HG02973 (cell line): Measurements from ENCODE around the gene MEPCE.
"Not testable (repeated sequence)": the region's sequence is repeated elsewhere in the genome, so short reads cannot be mapped to it uniquely, and the experiment has no call there.

ENCODE experiments used
- ATAC-seq: cut with Tn5 transposase; IDR thresholded peaks from one replicate; pipeline ENCODE4 v1.9.1; 2021; ENCODE audit warnings: moderate library complexity; ENCODE audit not compliant: unreplicated experiment

Gene MEPCE

DNA sequence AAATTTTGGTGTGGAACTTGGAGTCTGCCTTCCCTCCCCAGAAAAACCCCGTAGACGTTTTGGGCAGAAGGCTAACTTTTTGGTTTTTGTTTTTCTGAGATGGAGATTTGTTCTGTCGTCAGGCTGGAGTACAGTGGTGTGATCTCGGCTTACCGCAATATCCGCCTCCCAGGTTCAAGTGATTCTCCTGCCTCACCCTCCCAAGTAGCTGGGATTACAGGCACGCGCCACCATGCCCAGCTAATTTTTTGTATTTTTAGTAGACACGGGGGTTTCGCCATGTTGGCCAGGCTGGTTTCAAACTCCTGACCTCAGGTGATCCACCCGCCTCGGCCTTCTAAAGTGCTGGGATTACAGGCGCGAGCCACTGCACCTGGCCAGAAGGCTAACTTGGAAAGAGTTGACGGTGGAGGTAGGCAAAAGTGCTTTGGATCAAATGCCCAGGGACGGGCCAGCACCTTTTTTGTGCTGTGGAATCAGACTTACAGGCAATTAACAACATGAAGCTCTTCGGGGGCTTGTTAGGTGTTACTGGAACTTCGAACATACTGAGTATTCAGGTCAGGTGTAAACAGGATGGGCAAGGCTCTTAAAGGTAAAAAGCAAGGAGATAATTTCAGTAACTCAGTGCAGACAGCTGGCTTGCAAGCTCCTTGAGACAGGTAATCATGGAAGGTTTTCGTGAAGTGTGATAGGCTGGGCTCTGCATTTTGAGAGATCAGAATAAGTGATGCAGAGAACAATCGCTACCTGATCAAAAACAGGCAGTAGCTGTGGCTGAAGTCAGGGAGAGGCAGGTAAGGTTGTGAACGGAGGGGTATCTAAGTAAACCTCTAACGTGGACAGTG is 4.9 kb downstream of the MEPCE start:
- no peak for ATAC-seq

DNA sequence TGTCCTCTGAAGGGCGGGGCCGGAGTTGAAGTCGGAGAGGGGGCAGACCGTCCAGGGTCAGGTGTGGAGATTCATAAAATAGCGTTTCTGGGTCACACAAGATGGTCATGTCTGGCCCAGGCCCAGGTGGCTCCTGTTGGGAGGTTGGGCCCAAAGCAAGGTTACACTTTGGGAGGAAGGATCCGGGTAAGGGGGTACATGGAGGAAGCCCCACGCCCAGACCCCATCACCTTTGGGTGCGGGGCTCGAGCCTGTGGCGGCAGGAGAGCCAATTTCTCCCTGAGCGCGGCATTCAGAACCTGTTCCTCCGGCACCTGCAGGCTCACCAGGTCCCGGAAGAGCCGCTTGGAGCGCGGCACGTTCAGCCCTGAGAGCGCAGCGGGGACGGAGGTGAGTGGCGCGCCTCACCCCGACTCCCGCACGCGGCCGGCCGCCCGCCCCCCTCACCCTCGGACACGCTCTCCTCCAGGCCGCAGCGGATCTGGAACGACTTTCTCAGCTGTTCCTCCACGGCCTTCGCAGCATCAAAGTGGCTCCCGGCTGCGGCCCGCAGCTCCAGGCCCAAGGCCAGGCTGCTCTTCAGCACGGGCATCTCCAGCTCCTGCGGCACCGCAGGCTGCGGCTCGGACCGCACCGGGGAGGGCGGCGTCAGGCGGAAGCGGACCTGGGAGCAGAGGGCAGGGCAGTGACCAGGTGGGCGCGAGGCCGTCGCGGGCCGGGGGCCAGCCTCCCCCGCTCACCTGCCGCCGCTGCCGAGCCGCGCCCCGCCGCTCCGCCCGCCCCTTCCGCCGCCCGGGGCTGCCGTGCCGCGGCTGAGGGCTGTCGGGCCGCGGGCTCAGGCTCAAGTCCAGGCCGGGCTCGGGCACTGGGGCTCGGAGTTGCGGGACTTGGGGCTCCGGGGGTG is 6.0 kb downstream of the MEPCE start:
- ATAC-seq = peak; percentile 22

DNA sequence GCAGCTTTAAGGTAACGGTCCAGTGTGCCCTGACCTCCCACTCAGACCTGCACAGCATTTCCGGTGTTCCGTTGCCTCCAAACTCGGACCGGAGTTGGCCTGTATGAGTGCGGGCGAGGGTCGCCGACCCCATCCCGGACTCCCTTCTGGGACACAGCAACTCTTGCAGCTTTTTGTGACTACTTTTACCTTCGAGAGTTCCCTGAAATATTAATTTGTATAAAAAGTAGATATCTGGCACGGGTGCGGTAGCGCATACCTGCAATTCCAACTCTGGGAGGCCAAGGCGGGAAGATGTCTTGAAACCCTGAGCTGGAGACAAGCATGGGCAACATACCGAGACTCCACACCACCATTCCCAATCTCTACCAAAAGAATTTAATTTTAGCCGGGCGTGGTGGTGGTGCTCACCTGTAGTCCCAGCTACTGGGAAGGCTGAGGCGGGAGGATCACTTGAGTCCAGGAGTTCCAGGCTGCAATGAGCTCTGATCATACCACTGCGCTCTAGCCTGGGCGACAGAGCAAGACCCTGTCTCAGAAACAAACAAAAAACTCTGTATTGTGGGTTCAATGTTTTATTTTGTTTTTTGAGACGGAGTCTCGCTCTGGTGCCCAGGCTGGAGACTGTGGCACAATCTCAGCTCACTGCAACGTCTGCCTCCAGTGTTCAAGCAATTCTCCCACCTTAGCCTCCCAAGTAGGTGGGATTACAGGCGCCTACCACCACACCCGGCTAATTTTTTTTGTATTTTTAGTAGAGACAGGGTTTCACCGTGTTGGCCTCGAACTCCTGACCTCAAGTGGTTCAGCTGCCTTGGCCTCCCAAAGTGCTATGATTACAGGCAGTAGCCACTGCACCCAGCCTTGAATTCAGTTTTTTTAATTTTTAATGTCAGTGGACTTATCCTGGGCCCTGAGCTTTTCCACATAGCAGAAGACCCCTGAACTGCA is 7.8 kb downstream of the MEPCE start:
- no peak for ATAC-seq

DNA sequence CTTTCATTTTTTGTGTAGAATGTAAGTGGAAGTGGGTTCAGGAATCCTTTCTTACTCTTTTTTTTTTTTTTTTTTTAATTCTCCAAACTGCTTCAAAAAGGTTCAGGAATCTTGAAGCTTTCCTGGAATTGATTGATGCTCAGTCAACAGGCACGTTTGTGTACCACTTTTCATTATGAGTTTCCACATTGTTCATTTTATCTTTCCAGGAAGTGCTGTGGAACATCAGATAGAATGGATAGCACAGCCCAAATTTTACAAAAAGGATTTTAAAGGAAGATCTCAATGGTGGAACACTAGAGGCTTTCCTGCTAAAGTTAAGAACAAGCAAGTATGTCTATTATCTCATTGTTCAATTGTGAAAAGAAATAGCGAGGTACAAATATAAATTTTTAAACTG is 8.5 kb downstream of the MEPCE start:
- ATAC-seq = no peak

DNA sequence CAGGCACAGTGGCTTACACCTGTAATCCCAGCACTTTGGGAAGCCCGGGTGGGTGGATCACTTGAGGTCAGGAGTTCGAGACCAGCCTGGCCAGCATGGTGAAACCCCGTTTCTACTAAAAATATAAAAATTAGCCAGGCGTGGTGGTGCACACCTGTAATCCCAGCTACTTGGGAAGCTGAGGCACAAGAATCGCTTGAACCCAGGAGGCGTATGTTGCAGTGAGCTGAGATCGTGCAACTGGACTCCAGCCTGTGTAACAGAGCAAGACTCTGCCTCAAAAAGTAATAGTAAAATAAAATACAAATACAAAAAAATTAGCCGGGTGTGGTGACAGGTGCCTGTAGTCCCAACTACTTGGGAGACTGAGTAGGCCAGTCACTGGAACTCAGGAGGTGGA is 9.1 kb downstream of the MEPCE start:
- ATAC-seq = not testable (repeated sequence)

DNA sequence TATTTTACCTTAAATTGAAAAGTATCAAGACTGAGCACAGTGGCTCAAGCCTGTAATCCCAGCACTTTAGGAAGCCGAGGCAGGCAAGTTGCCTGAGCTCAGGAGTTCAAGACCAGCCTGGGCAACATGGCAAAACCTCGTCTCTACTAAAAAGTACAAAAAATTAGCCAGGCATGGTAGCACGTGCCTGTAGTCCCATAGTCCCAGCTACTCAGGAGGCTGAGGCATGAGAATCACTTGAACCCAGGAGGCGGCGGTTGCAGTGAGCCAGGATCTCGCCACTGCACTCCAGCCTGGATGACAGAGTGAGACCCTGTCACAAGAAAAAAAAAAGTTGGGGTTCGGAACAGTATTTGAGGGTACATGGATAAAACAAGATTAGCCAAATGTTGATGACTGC is 9.6 kb downstream of the MEPCE start:
- ATAC-seq = not testable (repeated sequence)

DNA sequence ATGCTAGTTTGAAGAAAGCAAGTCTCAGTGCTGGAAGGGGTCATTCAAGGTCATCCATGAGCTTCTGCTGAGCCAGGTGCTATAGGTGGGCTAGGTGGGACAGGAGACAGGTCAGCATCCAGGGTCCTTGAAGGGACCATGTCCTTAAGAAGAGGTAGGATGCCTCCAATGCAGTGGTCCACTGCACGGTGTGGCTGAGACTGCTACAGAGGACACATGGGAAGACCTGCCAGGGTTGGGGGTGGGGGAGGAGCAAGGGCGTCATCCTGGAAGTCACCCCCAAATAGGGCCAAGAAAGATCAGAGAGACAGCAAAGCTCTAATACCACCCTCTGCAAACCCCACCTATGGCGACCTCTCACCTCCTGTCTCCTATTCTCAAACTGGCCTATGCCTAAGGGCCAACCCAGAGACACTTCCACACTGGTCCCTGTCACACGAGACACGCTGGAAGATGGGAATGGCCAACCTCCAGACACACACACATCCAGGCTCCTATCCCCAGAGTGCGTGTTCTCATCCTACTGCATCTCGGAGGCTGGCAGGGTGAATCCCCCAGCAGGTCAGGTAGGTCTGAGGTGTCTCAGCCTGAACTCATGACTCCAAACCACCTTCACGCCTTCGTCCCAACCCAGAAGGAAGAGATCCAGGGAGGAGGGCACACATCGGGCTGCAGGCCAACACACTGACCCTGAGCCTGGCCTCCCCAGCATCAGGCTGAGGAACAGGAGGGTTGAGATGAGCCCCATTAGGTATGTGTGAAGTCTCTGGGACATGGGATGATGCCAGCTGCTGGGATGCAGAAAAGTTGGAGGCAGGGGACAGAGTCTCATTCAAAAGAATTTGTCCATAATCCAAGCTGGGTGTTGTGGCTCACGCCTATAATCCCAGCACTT is 12.3 kb downstream of the MEPCE start:
- no peak for ATAC-seq

DNA sequence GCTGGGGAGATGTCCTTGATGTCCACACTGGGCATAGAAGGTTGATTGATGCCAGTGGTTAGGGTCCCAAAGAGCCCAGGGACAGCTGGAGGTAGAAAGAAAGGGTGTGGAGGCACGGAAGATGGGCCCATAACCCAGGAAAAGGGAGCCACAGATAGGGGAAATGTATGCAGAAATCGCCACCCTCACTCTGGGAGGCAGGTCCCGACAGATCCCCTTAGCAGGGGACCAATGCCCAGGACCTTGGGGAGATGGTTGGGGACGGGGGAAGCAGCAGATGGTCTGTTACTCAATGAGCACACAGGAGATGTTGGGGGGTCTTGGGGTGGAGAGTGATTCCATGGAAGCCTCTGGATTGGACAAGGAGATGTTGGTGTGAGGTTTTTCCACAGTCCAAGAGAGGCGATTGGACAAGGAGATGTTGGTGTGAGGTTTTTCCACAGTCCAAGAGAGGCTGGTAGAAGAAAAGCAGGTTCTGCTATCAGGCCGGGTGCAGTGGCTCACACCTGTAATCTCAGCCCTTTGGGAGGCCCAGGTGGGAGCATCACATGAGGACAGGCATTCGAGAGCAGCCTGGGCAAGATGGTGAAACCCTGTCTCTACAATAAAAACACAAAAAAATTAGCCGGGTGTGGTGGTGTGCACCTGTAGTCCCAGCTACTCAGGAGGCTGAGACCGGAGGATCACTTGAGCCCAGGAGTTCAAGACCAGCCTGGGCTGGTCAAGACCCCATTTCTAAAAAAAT is 13.6 kb downstream of the MEPCE start:
- ATAC-seq = no peak

DNA sequence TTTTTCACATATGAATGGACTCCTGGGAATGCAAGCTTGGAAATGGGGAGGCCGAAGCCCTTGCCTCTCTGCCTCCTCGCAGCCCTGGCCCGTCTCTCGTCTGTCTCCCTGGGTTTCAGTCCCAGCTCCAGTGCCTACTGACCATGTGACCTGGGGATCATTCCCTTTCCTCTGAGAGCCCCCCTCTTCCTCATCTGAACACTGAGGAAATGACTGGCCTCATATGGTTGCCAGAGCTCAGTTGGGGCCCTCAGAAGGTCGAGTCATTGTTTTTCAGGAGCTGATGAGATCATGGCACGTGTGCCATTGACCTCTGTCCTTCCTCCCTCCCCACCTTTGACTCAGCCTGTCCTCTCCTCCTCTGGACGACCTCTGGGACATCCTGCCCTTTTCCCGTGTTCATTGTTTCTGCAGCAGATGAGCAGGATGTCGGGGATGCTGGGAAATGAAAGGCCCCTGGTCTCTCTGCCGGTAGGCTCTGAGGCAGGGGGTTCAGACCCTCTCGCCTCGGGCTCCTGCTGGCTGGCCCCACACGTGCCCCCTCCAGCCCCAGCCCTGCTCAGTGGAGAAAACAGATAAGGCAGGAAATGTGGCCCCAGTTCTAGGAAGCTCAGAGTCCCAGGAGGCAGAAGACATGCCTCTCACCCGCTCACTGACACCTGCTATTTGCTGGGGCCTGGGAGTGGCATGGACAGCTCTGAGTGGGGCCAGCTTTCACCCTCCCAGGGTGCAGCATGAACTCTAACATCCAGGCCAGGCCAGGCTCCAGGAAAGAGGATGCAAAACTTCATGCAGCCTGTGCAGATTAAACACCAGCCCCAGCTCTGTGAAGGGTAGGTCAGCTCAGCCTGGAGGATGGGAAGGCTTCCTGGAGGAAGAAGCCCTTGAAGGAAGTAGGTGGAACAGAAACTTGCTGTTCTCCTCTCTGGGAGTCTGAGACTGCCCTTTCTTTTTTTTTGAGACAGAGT is 15.0 kb downstream of the MEPCE start:
- ATAC-seq = no peak

DNA sequence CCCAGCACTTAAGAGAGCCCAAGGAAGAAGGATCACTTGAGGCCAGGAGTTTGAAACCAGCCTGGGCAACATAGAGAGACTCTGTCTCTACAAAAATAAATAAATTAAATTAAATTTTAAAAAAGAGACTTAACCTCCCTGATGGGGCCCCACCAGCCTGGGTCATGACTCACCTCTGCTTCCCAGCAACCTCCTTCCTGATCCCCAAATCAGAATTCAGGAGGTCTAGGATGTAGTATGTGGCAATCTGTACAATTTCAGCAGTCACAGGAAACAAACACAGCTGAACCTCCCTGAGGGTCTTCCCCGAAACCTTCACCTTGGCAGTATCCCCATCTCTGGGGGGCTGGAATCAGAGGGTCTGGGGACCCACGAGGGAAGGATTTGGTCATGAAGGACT is 16.4 kb downstream of the MEPCE start:
- no peak for ATAC-seq

DNA sequence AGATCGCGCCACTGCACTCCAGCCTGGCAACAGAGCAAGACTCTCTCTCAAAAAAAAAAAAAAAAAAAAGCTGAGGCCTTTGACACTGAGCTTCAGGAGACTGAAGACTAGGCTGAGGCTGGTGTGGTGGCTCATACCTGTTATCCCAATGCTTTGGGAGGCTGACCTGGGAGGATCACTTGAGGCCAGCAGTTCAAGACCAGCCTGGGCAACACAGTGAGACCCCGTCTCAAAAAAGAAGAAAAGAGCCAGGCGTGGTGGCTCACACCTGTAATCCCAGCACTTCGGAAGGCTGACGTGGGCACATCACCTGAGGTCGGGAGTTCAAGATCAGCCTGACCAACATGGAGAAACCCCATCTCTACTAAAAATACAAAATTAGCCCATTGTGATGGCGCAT is 17.7 kb downstream of the MEPCE start:
- ATAC-seq = not testable (repeated sequence)

DNA sequence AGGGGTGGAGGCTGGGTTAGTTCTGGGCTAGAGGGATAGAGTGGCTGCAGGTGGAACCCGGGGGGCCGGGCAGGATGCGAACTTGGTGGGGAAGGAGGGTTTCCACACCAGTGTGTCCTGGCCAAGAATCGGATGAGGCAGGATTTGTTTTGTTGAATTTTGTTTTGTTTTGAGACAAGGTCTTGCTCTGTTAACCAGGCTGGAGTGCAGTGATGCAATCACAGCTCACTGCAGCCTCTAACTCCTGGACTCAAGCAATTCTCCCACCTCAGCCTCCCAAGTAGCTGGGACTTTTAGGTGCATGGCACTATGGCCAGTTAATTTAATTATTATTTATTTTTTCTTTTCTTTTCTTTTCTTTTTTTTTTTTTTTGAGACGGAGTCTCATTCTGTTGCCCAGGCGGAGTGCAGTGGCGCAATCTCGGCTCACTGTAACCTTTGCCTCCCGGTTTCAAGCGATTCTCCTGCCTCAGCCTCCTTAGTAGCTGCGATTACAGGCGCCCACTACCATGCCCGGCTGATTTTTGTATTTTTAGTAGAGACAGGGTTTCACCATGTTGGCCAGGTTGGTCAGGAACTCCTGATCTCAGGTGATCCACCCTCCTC is 19.7 kb downstream of the MEPCE start:
- no peak for ATAC-seq

DNA sequence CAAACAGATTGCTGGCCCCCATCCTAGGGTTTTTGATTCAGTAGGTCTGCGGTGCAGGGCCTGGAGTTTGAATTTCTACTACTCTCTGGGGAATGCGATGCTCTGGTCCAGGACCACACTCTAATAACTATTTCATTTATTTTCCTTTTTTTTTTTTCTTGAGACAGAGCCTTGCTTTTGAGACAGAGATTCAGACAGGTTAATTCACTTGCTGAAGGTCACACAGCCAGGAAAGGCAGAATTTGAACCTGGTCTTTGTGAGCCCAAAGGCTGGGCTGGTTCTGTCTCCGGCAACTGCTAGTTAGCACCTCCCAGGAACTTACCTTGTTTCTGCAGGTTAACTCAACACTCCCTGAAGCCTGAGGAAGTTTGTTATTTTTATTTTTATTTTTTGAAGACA is 22.9 kb downstream of the MEPCE start:
- ATAC-seq = no peak

DNA sequence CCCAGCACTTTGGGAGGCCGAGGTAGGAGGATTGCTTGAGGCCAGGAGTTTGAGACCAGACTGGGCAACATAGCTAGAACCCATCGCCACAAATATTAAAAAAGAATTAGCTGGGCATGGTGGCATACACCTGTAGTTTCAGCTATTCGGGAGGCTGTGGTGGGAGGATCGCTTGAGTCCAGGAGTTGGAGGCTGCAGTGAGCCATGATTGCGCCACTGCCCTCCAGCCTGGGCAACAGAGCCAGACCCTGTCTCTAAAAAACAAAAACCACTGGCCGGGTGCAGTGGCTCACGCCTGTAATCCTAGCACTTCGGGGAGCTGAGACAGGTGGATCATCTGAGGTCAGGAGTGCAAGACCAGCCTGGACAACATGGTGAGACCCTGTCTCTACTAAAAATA is 24.2 kb downstream of the MEPCE start:
- ATAC-seq = not testable (repeated sequence)

DNA sequence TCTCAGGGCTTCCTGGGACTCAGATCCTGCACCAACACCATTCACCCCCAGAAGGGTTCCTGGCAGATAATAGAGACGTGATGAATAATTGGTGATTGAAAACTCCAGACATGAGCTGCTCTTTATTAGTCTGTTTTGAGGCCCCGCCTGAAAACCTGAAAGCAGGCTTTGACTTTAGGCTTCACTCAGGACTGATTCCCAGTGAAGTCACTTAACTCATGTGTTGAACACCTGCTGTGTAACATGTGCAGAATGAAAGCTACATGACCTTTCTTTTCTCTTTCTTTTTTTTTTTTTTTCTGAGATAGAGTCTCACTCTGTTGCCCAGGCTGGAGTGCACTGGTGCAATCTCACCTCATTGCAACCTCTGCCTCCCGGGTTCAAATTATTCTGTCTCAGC is 25.6 kb downstream of the MEPCE start:
- ATAC-seq = no peak

DNA sequence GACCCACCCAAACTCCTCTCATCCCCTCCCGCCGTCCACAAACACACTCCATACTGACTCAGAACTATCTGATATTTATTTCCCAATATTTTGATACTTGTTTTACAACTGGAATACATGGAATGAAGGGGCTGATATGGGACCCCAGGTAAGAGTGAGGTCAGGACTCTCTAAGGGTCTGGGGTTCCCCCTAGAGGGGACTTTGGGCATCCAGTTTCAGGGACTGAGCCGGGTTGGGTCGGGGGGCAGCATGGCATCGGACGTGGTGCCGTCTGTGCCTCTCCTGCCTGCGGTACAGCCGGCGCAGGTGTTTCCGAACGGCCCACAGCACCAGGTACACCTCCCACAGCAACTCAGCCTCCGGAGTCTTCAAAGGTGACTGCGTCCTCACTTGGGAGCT is 26.9 kb downstream of the MEPCE start:
- ATAC-seq = no peak

DNA sequence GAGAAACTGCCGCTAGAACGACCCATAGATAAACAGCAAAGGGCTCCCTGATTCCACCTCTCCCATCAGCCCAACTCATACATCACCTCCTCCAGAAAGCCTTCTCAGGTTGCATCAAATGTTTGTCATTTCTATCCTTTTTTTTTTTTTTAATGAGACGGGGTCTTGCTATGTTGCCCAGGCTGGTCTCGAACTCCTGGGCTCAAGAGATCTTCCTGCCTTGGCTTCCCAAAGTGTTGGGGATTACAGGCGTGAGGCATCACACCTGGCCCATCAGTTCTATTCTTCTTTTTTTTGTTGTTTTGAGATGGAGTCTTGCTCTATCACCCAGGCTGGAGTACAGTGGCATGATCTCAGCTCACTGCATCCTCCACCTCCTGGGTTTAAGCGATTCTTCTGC is 27.4 kb downstream of the MEPCE start:
- ATAC-seq = no peak

DNA sequence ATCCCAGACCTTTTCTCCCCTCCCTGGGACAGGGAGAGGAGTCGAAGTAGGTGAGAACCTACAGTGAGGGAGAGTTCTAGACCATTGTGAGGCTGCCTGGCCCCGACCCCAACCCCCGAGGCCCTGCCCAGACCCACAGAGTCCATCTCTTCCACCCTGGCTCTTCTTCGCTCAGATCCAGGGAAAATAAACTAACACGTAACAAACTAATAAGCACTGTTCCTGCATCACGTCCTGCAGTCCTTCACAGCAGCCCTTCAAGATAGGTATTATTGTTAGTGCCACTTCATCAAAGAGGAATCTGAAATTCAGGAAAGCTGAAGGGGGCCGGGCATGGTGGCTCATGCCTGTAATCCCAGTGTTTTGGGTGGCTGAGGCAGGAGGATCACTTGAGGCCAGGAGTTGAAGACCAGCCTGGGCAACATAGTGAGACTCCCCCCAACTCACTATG is 34.6 kb downstream of the MEPCE start, which contains the start of gene SPACDR:
SPACDR (minus strand) TSS at position 51 of the 451 bp plus-strand sequence. CDS start 235 bp downstream, outside the sequence.
- ATAC-seq = no peak
